Amniotic stem cell (primary cell): ENCODE data around the gene DTX2.
"Not testable (repeated sequence)": the region's sequence is repeated elsewhere in the genome, so short reads cannot be mapped to it uniquely, and the experiment has no call there.

Experiments
- DNase-seq: peaks from one replicate; lab custom pipeline; 2025; lab: John Stamatoyannopoulos, UW

The DTX2 gene

DNA sequence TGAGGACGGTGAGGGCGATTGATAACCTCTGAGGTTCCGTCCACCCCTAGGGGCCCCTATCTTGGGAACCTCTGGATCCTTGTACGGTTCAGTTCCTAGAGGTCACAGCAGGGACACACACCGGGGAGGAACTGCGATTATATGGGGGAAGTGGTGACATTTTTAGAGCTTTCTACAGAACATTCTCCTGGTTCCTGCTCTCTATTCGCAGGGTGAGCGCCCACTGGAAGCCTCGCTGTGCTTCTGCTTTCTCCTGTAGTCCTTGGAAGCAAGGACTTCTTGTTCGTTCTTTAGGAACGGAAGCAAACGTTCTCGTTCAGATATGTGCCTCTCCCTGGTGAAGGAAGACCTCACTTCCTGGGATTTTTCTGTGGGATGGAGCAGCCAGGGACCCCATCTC, 26.5 kb downstream of the DTX2 start:
- DNase-seq, result not testable (repeated sequence)

DNA sequence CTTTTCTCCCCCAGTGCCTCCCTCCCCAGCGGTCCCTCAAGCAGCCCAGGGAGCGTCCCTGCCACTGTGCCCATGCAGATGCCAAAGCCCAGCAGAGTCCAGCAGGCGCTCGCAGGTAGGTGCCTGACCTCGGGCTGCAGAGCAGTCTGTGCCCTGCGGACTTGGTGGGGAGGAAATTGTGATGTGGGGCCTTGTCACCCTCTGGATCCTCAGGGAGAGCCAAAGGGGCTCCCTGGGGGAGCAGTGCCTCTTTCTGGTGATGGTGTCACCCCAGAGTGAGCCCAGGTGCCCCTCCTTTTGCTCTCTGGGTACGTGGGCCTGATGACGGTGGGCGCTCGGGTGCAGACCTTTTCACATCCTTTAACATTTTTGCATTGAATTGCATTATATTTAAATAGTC, 30.6 kb downstream of the DTX2 start:
- DNase-seq, result not testable (repeated sequence)

DNA sequence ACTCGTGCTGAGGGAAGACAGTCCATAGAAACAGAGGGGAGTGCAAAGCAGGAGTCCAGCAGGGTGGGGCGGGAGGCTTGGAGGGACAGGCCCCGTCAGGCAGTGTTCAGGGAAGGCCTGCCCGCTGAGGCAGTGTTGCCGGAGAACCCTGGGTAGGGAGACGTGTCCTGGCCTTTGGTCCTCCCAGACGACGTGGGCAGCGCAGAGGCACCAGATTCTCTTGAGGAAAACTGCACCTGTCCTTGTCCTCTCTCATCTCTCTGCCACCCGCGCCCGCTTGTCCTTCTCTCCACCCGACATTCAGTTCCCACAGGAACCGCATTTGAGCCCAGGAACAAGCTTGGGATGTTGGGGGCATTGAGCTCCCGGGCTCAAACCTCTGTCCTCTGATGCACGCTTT, 34.2 kb downstream of the DTX2 start:
- not testable (repeated sequence) for DNase-seq

DNA sequence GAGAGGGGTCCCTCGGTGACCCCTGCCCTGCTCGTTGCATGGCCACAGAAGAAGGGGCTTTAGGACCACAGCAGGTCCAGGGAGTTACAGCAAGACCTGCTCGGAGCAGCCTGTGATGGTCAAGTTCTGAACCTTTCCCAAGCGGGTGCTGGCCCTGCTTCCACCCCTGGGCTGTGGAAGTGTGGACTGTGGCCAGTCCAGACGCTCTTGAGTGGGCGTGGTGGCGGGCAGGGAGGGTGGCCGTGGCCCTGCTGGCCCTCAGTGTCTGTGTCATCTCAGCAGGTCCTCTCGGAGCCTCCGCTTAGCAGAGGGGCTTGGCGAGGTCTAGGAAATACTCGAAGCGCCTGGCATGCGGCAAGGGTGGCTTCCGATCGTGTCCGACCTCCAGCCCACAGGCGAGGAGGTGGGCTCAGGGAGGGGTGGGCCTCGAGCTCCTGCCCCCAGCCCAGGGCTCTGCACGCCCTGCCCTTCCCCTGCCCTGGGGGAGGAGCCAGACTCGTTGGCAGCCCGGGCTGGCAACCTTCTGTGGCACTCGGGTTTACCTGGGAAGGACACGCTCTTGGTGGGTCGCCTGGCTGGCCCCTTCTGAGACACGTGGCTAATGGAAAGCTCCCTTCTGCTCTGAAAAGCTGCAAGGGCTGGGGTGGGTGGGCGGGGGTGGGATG, 36.5 kb downstream of the DTX2 start:
- DNase-seq, result not testable (repeated sequence)

DNA sequence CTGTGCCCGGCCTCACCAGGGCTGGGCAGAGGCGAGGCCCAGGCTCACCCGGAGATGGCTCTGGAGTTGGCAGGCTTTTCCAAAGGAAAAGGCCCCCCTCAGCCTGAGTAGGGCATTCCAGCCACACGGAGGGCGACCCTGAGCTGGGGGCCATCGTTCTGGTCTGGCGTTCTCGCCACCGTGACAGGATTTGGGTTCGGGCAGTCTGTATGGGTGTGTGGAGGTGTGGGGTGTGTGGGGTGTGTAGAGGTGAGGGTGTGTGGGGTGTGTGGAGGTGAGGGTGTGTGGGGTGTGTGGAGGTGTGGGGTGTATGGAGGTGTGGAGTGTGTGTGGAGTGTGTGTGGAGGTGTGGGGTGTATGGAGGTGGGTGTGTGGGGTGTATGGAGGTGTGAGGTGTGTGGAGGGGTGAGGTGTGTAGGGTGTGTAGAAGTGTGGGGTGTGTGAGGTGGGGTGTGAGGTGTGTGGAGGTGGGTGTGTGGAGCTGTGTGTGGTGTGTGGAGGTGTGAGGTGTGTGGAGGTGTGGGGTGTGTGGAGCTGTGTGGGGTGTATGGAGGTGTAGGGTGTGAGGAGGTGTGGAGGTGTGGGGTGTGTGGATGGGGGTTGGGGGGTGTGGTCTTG, 37.2 kb downstream of the DTX2 start:
- DNase-seq, result not testable (repeated sequence)

DNA sequence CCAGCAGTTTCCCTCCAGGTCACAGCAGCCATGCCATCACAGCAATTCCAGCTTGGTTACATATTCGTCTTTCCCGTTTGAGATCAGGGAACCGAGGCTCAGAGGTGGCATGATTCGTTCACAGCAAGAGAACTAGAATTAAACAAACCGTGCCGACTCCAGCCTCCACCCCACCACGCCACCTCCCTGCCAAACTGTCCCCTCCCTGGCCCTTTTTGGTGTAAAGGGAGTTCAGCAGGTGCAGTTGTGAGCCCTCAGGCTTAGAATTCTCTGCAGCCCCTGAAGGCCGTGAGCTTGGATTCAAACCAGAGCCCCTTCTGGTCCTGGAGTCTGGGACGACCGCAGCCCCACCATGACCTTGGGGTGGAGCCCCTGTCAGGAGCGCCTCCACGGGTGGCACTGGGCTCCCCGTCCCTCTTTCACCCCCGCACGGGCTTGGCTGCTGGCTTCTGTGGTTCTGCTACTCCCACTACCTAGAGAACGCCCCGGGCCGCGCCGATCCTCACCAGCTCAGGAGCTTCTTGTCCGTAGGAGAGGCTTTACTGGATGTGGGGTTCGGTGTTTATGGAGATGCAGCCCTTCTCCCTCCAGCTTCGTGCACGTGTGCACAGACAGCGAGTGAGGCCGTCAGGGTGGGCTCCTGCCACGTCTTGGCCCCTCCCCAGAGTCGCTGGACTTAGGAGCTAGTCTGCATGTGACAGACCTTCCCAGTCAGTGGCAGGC, 37.9 kb downstream of the DTX2 start:
- DNase-seq, result not testable (repeated sequence)

DNA sequence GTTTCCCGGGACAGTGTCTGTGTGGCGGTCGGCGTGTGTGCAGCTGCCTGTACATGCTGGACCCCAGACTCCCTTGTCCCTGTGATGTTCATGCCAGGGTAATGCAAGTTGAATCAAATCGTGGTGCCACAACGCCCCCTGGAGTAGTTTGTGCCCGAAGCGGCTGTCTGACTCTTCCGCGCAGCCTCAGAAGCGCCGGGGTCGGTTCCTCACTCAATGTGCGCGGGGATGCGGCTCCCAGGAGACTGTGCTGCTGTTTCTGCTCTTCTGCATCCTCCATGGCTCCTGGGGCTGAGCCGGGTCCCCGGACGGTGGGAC, 38.4 kb downstream of the DTX2 start:
- DNase-seq, result not testable (repeated sequence)

DNA sequence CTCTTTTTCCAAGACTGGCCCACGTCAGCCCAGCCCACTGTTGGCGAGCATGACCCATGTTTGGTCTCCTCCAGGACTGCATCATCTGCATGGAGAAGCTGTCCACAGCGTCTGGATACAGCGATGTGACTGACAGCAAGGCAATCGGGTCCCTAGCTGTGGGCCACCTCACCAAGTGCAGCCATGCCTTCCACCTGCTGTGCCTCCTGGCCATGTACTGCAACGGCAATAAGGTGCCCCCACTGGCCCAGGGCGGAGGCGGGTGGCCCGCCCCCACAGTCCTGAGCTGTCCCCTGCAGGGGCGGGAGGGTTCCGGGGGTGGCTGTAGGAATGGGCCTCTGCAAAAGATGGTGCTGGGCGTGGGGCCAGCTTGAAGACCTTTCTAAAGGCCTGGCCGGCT, 40.7 kb downstream of the DTX2 start:
- not testable (repeated sequence) for DNase-seq

DNA sequence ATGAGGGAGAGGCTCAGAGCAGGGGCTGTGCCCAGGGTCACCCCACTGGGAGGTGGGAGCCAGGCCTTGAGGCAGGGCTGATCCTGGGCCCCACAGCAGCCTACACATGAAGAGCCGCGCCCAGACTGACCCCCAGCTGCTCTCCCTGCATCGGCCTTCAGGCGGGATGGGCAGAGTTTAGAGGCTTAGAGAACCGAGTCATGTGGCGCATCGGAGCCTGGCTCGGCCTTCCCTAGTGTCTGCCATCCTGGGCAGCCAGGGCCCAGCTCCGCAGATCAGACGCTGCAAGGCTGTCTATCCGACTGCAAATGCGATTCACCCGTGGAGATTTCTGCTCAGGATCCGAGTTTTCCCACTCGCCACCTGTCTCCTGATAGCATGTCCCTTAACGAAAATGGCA, 41.3 kb downstream of the DTX2 start:
- not testable (repeated sequence) for DNase-seq

DNA sequence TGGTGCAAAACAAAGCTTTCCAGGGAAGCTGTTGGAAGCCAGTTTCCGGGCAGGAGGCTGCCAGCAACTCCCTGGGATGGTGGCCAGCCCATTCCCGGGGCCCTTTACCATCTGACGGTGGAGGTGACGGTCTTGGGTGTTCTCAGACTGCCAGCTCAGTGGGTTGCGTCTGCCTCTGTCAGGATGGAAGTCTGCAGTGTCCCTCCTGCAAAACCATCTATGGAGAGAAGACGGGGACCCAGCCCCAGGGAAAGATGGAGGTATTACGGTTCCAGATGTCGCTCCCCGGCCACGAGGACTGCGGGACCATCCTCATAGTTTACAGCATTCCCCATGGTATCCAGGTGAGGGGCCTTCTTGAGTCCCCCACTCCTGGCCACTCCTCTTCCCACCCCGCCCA, 41.7 kb downstream of the DTX2 start:
- not testable (repeated sequence) for DNase-seq

DNA sequence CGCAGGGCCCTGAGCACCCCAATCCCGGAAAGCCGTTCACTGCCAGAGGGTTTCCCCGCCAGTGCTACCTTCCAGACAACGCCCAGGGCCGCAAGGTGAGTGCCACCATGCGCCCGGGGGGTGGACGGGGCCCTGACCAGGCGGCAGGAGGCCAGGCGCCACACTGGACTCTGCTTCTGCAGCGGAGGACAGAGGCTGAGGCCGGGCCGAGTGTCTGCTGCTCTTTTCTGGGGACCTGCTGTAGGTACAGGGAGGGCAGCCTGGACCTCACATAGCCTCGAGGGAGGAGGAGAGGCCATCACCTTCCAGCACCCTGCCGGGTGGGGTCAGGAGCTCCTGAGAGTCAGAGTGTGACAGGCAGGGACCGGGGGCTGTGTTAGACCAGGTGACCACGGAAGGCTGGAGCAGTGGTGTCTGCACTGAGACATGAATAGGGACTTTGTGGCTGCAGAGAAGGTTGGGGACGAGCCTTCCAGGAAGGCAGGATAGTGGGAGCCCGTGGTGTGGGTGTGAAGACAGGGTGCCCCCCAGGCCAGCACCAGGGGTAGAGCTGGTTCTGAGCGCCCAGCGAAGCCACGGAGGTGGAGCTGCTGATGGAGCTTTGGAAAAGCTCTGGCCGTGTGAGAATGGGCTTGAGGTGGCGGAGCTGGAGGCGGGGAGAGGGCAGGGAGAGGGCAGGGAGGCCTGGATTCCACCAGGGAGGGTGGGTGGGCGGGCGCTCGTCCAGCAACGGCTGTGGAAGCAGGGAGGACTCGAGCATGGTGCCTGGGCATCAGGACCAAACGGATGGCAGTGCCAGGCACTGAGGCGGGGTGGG, 43.0 kb downstream of the DTX2 start:
- DNase-seq, result not testable (repeated sequence)

DNA sequence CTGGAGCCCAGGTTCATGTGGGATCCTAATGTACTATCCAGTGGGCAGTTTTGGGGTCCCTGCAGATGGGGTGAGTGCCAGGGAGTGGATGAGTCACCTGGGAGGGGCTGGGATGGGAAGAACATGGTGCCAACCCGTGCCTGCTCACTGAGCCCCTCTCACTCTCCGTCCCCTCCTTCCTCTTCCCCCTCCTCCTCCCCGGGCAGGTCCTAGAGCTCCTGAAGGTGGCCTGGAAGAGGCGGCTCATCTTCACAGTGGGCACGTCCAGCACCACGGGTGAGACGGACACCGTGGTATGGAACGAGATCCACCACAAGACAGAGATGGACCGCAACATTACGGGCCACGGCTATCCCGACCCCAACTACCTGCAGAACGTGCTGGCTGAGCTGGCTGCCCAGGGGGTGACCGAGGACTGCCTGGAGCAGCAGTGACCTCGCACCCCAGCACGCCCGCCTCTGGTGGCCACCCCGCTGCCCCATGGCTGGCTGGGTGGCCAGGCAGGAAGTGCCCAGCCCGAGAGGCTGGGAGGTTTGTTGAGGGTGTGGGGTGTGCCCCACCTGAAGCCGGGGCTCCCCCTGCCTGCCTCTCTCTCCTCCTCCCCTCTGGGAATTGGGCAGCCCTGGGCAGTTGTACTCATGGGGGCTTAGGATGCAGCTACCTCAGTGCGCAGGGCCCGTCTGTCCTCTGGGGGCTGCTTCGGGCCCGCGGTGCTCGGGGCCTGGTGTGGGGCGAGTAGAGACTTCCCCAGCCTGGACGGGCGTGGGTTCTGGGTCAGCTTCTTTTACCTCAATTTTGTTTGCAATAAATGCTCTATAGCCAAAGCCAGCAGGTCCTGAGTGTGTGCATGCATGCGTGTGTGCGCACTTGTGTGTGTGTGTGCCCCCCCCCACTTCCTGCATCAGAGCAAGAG, 43.9 kb downstream of the DTX2 start:
- no peak for DNase-seq

DNA sequence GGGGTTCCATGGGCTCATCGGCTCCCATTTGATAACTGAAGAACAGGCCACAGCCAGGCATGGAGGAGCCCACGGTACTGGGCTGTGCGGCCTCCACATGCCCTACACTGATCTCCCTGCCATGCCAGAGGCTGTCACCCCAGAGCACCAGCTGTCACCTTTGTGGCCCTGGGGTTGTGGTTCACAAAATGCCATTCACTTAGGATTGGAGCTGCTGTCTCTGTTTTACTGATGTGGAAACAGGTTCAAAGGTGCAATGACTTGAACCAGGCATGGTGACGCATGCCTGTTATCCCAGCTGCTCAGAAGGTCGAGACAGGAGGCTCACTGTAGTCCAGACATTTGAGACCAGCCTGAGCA, 44.6 kb downstream of the DTX2 start:
- DNase-seq, result no peak

DNA sequence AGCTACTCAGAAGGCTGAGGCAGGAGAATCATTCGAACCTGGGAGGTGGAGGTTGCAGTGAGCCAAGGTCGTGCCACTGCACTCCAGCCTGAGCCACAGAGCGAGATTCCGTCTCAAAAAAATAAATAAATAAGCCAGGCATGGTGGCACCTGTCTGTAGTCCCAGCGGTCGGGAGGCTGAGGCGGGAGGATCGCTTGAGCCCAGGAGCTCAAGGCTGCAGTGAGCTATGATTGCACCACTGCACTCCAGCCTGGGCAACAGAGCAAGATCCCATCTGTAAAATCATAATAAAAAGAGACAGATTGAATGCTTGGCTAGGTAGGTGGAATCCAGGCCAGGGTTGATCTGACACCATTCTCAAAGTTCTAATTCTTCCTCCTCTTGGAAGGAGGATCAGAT, 45.1 kb downstream of the DTX2 start:
- not testable (repeated sequence) for DNase-seq

DNA sequence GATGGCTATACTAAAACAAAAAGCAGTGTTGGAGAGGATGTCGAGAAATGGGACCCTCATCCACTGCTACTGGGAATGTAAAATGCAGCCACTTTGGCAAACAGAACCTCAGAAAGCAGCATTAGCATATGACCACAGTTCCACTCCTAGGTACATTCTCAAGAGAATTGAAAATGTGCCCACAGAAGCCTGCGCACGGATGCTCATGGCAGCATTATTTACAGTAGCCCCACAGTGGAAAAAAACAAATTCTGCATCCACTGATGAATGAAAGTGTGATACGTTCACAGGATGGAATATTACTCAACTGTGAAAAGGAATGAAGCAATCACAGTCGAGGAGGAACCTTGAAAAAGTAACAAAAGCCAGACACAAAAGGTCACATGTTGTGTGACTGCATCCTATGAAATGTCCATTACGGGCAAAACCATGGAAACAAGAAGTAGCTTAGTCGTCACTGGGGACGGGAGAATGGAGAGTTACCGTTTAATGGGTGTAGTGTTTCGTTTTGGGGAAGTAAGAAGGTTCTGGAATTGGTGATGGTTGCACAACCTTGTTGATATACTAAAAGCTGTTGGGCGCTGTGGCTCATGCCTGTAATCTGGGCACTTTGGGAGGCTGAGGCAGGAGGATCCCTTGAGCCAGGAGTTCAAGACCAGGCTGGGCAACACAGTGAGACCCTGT, 46.4 kb downstream of the DTX2 start:
- DNase-seq, result no peak

DNA sequence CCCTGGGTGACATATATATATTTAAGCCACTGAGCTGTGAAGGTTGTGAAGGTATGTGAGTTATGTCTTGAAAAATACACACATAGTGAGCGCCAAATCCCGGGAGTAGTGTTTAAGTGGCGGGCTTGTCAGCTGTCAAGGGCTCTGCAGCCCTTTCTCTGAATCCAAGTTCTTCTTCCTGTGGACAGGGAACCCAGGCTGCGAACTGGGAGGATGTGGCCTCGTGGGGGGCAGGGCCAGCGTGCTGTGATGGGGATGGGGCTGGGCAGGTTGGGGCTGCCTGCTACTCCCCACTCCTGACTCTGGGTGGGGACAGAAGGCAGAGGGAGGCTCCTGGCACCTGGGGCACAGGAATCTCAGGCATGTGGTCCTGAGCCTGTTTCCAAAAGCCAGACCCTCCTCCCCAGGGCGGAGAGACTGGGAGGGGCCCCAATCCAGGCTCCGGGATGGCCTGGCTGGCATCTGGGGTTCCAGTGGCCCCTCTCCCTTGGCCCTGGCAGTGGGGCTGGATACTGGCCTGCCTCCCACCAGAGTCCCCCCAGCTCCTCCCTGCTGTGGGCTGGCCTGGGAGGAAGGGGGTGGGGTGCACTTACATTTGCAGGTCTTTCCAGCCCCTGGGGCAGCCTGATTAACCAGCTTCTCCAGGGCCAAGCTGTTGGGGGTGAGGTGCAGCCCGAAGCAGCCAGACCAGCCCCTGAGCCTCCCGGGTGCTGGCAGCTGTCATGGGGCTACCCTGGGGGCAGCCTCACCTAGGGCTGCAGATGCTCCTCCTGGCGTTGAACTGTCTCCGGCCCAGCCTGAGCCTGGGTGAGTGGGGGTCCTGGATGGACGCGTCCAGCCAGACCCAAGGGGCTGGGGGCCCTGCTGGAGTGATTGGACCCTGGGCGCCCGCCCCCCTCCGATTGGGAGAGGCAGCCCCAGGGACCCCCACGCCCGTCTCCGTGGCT, 48.7 kb downstream of the DTX2 start, which contains the start of gene UPK3B:
Gene UPK3B (plus strand): TSS at position 622 of the 947 bp plus-strand sequence. CDS start 101 bp downstream, at position 723.
- no peak for DNase-seq

DNA sequence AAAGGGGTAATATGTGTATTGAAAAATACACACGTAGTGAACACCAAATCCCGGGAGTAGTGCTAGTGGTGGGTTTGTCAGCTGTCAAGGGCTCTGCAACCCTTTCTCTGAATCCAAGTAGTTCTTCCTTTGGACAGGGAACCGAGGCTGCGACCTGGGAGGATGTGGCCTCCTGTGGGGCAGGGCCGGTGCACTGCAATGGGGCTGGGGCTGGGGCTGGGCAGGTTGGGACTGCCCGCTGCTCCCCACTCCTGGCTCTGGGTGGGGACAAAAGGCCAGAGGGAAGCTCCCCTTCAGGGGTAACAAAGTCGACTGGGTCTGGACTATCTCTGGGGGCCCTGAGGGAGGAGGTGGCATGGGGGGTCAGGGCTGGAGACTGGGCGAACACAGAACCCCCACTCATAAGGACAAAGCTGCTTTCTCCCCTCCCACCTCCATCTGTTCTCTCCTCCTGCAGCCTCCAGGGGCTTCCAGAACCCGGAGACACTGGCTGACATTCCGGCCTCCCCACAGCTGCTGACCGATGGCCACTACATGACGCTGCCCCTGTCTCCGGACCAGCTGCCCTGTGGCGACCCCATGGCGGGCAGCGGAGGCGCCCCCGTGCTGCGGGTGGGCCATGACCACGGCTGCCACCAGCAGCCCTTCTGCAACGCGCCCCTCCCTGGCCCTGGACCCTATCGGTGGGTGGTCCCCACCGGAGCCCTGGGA, 49.8 kb downstream of the DTX2 start:
- DNase-seq, result not testable (repeated sequence)

DNA sequence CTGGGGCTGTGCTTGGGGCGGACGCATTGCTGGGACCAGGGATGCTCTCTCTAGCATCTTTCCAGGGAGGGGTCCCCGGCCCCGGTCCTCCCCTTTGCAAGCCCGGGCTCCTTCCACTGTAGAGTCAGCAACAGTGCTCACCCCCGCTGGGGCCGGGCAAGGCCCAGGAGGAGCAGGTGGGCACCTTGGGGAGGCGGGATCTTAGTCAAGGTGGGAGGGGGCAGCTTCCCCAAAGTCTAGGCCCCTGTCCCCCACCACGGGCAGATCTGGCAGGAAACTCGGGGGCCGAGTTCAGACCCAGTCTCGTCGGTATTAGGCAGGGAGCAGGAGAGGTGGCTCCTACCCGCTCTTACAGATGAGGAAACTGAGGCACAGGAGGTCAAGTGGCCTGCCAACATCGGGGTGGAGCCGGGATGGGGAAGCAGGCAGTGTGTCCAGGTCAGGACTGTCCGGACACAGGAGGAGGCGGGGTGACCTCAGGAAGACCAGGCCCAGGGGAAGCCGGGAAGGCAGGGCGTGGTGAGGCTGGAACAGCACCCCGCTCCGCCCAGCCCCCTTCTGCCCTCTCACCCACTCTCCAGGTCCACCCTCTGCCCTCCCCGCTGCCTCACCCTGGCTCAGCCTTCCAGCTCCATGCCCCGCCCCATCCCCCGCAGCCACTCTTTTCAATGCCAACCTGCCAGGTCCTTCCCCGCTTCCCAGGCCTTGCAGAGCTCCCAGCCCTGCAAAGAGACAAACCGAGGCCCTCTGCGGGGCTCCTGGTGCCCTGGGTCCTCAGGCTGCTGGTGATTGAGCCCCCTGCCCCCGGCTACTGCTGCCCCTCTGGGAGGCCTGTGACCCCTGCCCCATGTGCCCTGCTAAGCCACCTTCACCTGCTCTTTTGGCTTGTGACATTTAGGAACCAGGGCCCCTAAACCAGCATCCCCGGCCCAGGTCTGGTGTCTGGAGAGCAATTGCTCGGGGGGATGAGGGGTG, 50.7 kb downstream of the DTX2 start:
- DNase-seq, result not testable (repeated sequence)
